Prostate gland (tissue), 2 donors: ENCODE results near the gene TSPAN18.

Source experiments
- CTCF ChIP-seq, 4 experiments: fragments of 200-600 bp in 2 of 4; fragments of 450-650 bp in 2 of 4; sonication (generic) in 2 of 4; IDR thresholded peaks; 1 replicate in 3 of 4; 2 replicates in 1 of 4; pipeline ENCODE4 v1.5.1; 2016 to 2019; ENCODE audit warnings: antibody characterized with exemption in 4 of 4, mild to moderate bottlenecking in 2 of 4, moderate library complexity in 2 of 4
- POLR2A ChIP-seq: fragments of 450-650 bp; IDR thresholded peaks from one replicate; pipeline ENCODE4 v1.6.1; 2016; ENCODE audit warnings: antibody characterized with exemption, mild to moderate bottlenecking

DNA sequence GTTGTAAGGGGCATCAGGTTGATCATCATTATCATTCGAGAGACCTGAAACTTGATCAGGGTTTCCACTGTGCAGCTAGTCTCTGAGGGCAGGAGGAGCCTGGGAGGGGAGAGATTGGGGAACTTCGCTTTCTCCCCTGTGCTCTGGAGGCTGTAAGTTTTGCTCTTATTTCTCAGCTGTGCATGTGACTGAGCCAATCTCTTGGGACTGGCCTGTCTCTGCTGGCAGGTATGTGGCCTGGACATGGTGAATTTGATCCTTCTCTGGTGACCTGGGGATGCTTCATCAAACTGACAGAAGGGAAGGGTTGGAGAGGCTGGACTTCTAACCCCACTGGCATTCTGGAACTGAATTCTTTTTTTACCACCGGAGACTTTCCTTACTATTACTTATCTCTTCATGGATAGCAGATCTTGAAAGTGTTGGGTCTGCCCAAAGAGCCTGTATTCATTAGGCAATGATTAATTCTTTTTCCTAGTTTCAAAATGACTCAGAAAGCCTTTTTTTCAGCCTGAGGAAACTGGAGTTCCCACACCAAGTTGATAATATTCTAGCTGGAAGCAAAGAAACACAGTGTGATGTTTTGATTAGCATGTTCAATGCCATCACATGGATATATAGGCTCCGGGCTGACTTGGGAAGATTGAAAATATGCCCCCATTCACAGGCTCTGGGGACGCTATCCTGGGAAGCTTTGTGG, 36.5 kb downstream of the TSPAN18 start:
- no peak for TF ChIP-seq CTCF (IDR thresholded peaks at IDR 0.05)
- no peak for TF ChIP-seq POLR2A
